ENCODE data around the gene RTP3.

Gene RTP3

DNA sequence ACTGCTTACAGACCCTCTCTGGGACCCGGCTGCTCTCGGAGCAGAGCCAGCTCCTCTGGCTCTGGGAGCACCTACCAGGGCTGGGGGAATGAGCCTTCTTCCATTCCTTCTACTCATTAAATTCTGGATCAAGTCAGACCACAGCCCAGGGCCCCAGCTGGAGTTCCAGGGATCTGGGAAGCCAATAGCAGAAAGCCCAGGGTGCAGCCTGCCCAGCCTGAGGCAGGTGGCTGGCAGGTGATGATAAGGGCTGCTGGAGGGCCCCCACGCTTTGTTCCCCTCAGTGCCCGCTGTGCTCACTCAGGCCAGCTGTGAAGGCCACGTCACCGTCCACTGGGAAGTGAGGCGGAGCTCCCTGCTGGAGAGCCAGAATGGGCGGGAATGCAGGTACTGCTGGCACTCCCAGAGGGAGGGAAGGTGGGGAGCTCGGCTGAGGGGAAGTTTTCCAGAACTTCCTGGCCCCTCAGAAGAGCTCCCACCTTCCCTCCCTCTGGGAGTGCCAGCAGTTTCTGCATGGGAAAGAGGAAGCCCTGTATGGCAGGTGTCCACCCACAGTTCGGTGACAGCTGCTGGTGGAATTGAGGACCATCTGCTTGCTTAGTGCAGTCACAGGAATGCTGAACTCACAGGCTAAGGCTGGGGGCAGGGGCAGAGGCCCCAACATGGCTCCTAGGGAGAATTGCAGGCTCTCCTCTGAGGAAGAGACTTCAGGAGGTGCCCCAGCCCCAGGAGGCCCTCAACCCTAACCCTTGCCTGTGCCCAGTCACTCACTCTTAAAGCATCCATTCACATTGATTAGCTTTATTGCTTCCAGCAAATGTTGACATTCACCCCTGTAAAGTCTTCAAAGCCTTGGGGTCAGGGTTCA, 12.6 kb upstream of the RTP3 start:
- TF ChIP-seq CREB1 (IDR thresholded peaks at IDR 0.05; ENCODE audit: low read depth) (peak; percentile 48; the same call in 1 of the 2 replicates), CEBPB (IDR thresholded peaks at IDR 0.05) (no peak), NFIC (IDR thresholded peaks at IDR 0.05) (peak; percentile 85), TEAD4 (IDR thresholded peaks at IDR 0.05) (peak; percentile 80), FOXM1 (IDR thresholded peaks at IDR 0.05; ENCODE audit: borderline replicate concordance, low read depth) (peak; percentile 79), EGR1 (IDR thresholded peaks at IDR 0.05) (no peak), TAF1 (IDR thresholded peaks at IDR 0.05; ENCODE audit: low read depth) (no peak), YY1 (IDR thresholded peaks at IDR 0.05; ENCODE audit: low read depth) (no peak), TCF12 (IDR thresholded peaks at IDR 0.05; ENCODE audit: low read depth) (peak; percentile 97), ZBTB7A (IDR thresholded peaks at IDR 0.05; ENCODE audit: low read depth) (no peak), RAD21 (IDR thresholded peaks at IDR 0.05; ENCODE audit: low read depth) (no peak), EP300 (IDR thresholded peaks at IDR 0.05; ENCODE audit: borderline replicate concordance) (peak; percentile 91)
- TF ChIP-seq, protein P1, sequence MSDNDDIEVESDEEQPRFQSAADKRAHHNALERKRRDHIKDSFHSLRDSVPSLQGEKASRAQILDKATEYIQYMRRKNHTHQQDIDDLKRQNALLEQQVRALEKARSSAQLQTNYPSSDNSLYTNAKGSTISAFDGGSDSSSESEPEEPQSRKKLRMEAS (IDR thresholded peaks at IDR 0.05), result peak; percentile 92
- TF ChIP-seq, protein P2, sequence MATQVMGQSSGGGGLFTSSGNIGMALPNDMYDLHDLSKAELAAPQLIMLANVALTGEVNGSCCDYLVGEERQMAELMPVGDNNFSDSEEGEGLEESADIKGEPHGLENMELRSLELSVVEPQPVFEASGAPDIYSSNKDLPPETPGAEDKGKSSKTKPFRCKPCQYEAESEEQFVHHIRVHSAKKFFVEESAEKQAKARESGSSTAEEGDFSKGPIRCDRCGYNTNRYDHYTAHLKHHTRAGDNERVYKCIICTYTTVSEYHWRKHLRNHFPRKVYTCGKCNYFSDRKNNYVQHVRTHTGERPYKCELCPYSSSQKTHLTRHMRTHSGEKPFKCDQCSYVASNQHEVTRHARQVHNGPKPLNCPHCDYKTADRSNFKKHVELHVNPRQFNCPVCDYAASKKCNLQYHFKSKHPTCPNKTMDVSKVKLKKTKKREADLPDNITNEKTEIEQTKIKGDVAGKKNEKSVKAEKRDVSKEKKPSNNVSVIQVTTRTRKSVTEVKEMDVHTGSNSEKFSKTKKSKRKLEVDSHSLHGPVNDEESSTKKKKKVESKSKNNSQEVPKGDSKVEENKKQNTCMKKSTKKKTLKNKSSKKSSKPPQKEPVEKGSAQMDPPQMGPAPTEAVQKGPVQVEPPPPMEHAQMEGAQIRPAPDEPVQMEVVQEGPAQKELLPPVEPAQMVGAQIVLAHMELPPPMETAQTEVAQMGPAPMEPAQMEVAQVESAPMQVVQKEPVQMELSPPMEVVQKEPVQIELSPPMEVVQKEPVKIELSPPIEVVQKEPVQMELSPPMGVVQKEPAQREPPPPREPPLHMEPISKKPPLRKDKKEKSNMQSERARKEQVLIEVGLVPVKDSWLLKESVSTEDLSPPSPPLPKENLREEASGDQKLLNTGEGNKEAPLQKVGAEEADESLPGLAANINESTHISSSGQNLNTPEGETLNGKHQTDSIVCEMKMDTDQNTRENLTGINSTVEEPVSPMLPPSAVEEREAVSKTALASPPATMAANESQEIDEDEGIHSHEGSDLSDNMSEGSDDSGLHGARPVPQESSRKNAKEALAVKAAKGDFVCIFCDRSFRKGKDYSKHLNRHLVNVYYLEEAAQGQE (IDR thresholded peaks at IDR 0.05; ENCODE audit: low read depth), result no peak
- TF ChIP-seq, protein P3, sequence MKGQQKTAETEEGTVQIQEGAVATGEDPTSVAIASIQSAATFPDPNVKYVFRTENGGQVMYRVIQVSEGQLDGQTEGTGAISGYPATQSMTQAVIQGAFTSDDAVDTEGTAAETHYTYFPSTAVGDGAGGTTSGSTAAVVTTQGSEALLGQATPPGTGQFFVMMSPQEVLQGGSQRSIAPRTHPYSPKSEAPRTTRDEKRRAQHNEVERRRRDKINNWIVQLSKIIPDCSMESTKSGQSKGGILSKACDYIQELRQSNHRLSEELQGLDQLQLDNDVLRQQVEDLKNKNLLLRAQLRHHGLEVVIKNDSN (IDR thresholded peaks at IDR 0.05), result peak; percentile 43

DNA sequence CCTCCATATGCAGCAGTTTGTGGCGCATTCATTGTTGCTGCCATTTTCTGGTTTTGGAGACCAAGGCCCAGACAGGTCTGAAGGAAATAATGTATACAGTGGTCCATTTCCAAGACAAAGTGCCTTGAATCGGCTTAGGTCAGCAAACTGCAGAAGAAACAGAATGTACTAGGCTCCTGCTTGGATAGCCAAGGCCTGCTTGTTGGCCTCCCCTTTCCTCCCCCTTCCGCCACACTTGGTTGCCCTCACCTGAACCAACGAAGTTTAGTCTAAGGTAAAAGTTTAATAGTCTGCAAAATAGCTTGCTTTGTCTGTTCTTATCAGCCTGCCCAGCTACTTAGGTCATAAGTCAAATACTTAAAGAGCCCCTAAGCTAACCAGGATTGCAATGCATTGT, 12.0 kb upstream of the RTP3 start:
- no peak for TF ChIP-seq YY1 (IDR thresholded peaks at IDR 0.05; ENCODE audit: low read depth)
- TF ChIP-seq, protein P1 (IDR thresholded peaks at IDR 0.05), result no peak
- no peak for TF ChIP-seq RAD21 (IDR thresholded peaks at IDR 0.05; ENCODE audit: low read depth)
- no peak for TF ChIP-seq TAF1 (IDR thresholded peaks at IDR 0.05; ENCODE audit: low read depth)
- no peak for TF ChIP-seq ZBTB7A (IDR thresholded peaks at IDR 0.05; ENCODE audit: low read depth)
- no peak for TF ChIP-seq EGR1 (IDR thresholded peaks at IDR 0.05)
- TF ChIP-seq, protein P2 (IDR thresholded peaks at IDR 0.05; ENCODE audit: low read depth), result no peak
- TF ChIP-seq CREB1 (IDR thresholded peaks at IDR 0.05; ENCODE audit: low read depth), result no peak

DNA sequence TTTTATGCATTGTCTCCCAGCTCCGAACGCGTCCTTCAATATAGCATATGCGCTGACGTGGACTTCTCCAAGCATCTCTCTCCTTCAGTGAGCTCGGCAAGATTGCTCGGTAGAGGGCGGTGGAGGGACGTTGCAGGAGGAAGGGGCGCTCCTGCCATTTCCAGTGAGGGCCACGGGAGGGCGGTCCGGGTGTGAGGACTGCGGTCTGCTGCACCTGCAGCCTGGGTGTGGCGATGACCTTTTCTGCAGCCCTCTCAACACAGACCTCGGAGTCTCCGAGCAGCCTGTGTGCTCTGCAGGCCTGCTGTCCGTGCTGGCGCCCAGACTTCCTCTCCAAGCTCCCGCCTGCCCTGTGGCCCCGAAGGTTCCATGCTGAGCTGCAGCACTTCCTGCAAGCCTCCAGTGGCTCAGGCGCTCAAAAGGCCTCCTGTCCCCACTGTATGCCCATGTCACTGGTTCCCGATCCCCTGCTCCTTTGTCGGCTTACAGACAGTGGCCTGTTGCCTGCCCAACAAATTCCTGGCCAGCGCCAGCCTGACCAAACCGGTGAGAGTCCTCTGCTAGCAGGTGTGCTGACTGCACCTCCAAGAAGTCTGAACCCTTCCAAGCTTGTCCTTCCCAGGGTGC, 8.9 kb upstream of the RTP3 start:
- TF ChIP-seq, protein P2 (IDR thresholded peaks at IDR 0.05; ENCODE audit: low read depth), result no peak
- TF ChIP-seq EP300 (IDR thresholded peaks at IDR 0.05; ENCODE audit: borderline replicate concordance) (no peak; the same call in 1 of the 2 replicates), CREB1 (IDR thresholded peaks at IDR 0.05; ENCODE audit: low read depth) (no peak), CEBPB (IDR thresholded peaks at IDR 0.05) (no peak), ZBTB7A (IDR thresholded peaks at IDR 0.05; ENCODE audit: low read depth) (0 out of 2 replicates have a peak, but pooled peaks have one; percentile 23), TEAD4 (IDR thresholded peaks at IDR 0.05) (no peak), EGR1 (IDR thresholded peaks at IDR 0.05) (no peak), YY1 (IDR thresholded peaks at IDR 0.05; ENCODE audit: low read depth) (0 out of 2 replicates have a peak, but pooled peaks have one; percentile 57), TAF1 (IDR thresholded peaks at IDR 0.05; ENCODE audit: low read depth) (no peak), FOXM1 (IDR thresholded peaks at IDR 0.05; ENCODE audit: borderline replicate concordance, low read depth) (no peak), RAD21 (IDR thresholded peaks at IDR 0.05; ENCODE audit: low read depth) (peak; percentile 100), NFIC (IDR thresholded peaks at IDR 0.05) (no peak), TCF12 (IDR thresholded peaks at IDR 0.05; ENCODE audit: low read depth) (peak; percentile 58; the same call in 1 of the 2 replicates)
- TF ChIP-seq, protein P3 (IDR thresholded peaks at IDR 0.05), result no peak
- TF ChIP-seq, protein P1 (IDR thresholded peaks at IDR 0.05), result peak; percentile 87
